ENCODE results near the gene CCZ1B. TPM values are rescaled to one million over a fixed set of nuclear protein-coding genes. Genes with fewer than 3 reads are reported as not detected.
"Not testable (repeated sequence)": the region's sequence is repeated elsewhere in the genome, so short reads cannot be mapped to it uniquely, and the experiment has no call there.

The CCZ1B gene
- total and polyA plus RNA-seq, 2 donors (not counting 3 experiments of a cell fraction or from before 2014, with no cell fraction given): 16.3 to 77.1 TPM

DNA sequence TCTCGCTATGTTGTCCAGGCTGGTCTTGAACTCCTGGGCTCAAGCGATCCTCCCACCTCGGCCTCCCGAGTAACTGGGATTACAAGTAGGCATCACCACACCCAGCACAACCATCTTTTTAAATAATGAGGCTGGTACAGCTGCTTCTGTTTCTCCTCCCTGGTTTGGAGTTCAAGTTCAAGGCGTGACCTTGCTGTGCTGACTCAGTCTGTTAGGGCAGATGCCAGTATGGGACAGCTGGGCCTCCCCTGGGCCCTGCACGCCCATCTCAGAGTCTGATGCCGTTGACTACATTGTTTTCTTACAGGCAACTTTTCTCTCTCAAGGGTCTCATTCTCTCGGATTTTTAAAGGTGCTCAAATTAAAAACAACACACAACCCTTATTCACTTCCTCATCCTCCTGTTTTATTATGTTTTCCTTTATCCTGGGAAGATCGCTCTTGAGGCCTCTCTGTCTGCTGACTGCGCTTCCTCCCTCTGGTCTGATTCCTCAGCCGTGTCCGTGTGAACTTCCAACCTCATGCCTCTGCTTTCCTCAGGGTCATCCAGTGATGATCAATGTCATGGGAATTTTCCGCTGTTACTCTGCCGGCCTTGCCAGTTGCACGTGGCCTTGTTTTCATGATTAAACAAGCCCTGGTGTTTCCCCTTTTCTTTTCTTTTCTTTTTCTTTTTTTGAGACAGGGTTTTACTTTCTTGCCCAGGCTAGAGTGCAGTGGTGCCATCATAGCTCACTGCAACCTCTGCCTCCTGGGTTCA, 33.8 kb downstream of the CCZ1B start:
- BruUV-seq (replicated peaks); H3K4me2 ChIP-seq (ENCODE audit: insufficient read depth, low read length); H3K36me3 ChIP-seq (ENCODE audit: control insufficient read depth in 2 of 2, extremely low read depth in 1 of 2, insufficient read depth in 2 of 2, low read length in 2 of 2); H2AFZ ChIP-seq (ENCODE audit: low read depth, low read length); H3K9me3 ChIP-seq (replicated peaks; ENCODE audit: control insufficient read depth, insufficient read depth, low read length); H3K79me2 ChIP-seq (ENCODE audit: control insufficient read depth, insufficient read depth, low read length); H3K4me3 ChIP-seq (replicated peaks in 1 of 3; ENCODE audit: insufficient read depth in 1 of 3, low read depth in 1 of 3, low read length in 3 of 3); H4K20me1 ChIP-seq (replicated peaks; ENCODE audit: control insufficient read depth, extremely low read depth, insufficient read depth, low read length); H3K9me1 ChIP-seq (replicated peaks; ENCODE audit: control insufficient read depth, extremely low read depth, insufficient read depth, low read length); H3K4me1 ChIP-seq (ENCODE audit: control insufficient read depth, extremely low read depth, insufficient read depth, low read length); H3K9ac ChIP-seq (replicated peaks; ENCODE audit: extremely low read depth, insufficient read depth, low read length); CTCF ChIA-PET; dilution Hi-C loops (cut with MboI; ENCODE audit: extremely low pct_ligation_motif_present, low sequenced_read_pairs); intact Hi-C loops (cut with micrococcal nuclease); H3K27me3 ChIP-seq (ENCODE audit: control insufficient read depth in 2 of 2, insufficient read depth in 2 of 2, low read length in 2 of 2): not testable (repeated sequence)
- peak; percentile 97 for FAIRE-seq
- POLR2A ChIA-PET: interaction anchor here (0.7 kb wide), 1 partner anchor 221 kb away, joined by 3 read pairs; no protein-coding TSS in a partner anchor
- peak overlapping the region; percentile 22 for H3K27ac ChIP-seq (ENCODE audit: insufficient read depth, low read depth, low read length)
- peak; percentile 15 for TF ChIP-seq FOS (IDR thresholded peaks at IDR 0.05; ENCODE audit: borderline replicate concordance, insufficient read depth, low read length)
- peak; percentile 86 for DNase-seq (ENCODE audit: low read depth, low spot score)

DNA sequence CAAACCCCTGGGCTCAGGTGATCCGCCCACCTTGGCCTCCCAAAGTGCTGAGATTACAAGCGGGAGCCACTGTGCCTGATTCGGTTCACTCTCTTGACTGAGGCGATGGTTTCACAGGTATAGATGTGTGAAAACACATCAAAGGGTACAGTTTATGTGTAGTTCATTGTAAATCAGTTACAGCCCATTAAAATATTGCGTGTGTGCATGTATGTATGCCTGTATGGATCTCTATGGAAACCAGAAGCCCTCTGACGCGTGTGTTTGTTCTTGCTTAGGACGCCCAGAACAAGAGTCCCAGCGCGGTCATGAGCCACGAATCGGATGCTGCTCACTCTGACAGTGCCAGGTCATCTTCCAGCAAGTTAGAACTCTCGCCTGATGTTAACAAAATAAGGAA, 36.7 kb downstream of the CCZ1B start:
- H3K9me3 ChIP-seq (replicated peaks; ENCODE audit: control insufficient read depth, insufficient read depth, low read length); H3K4me1 ChIP-seq (ENCODE audit: control insufficient read depth, extremely low read depth, insufficient read depth, low read length); CTCF ChIA-PET; H3K27me3 ChIP-seq (ENCODE audit: control insufficient read depth in 2 of 2, insufficient read depth in 2 of 2, low read length in 2 of 2); FAIRE-seq; H4K20me1 ChIP-seq (replicated peaks; ENCODE audit: control insufficient read depth, extremely low read depth, insufficient read depth, low read length); H3K27ac ChIP-seq (ENCODE audit: insufficient read depth, low read depth, low read length); H3K4me3 ChIP-seq (replicated peaks in 1 of 3; ENCODE audit: insufficient read depth in 1 of 3, low read depth in 1 of 3, low read length in 3 of 3); H3K9ac ChIP-seq (replicated peaks; ENCODE audit: extremely low read depth, insufficient read depth, low read length); POLR2A ChIA-PET; intact Hi-C loops (cut with micrococcal nuclease); H2AFZ ChIP-seq (ENCODE audit: low read depth, low read length); DNase-seq (ENCODE audit: low read depth, low spot score); BruUV-seq (replicated peaks); H3K79me2 ChIP-seq (ENCODE audit: control insufficient read depth, insufficient read depth, low read length); H3K4me2 ChIP-seq (ENCODE audit: insufficient read depth, low read length); H3K36me3 ChIP-seq (ENCODE audit: control insufficient read depth in 2 of 2, extremely low read depth in 1 of 2, insufficient read depth in 2 of 2, low read length in 2 of 2); dilution Hi-C loops (cut with MboI; ENCODE audit: extremely low pct_ligation_motif_present, low sequenced_read_pairs); H3K9me1 ChIP-seq (replicated peaks; ENCODE audit: control insufficient read depth, extremely low read depth, insufficient read depth, low read length): not testable (repeated sequence)

DNA sequence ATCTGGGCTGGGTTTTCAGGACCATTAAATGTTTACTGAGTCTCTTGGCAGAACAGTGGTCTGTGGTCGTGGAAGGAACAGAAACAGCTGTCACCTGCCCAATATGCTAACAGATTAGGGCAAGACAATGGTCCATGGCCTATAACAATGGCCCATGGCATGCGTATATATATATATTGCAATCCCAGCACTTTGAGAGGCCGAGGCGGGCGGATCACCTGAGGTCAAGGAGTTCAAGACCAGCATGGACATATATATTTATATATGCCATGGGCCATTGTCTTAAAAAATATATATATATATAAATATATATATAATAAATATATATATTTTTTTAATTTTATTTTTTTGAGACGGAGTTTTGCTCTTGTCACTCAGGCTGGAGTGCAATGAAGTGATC, 44.5 kb downstream of the CCZ1B start:
- dilution Hi-C loops (cut with MboI; ENCODE audit: extremely low pct_ligation_motif_present, low sequenced_read_pairs); H3K79me2 ChIP-seq (ENCODE audit: control insufficient read depth, insufficient read depth, low read length); POLR2A ChIA-PET; H3K27ac ChIP-seq (ENCODE audit: insufficient read depth, low read depth, low read length); H4K20me1 ChIP-seq (replicated peaks; ENCODE audit: control insufficient read depth, extremely low read depth, insufficient read depth, low read length); intact Hi-C loops (cut with micrococcal nuclease); H3K36me3 ChIP-seq (ENCODE audit: control insufficient read depth in 2 of 2, extremely low read depth in 1 of 2, insufficient read depth in 2 of 2, low read length in 2 of 2); H3K4me3 ChIP-seq (replicated peaks in 1 of 3; ENCODE audit: insufficient read depth in 1 of 3, low read depth in 1 of 3, low read length in 3 of 3); H3K9me1 ChIP-seq (replicated peaks; ENCODE audit: control insufficient read depth, extremely low read depth, insufficient read depth, low read length); H3K9me3 ChIP-seq (replicated peaks; ENCODE audit: control insufficient read depth, insufficient read depth, low read length); H3K9ac ChIP-seq (replicated peaks; ENCODE audit: extremely low read depth, insufficient read depth, low read length); H3K4me2 ChIP-seq (ENCODE audit: insufficient read depth, low read length); DNase-seq (ENCODE audit: low read depth, low spot score); H2AFZ ChIP-seq (ENCODE audit: low read depth, low read length); H3K4me1 ChIP-seq (ENCODE audit: control insufficient read depth, extremely low read depth, insufficient read depth, low read length); CTCF ChIA-PET; H3K27me3 ChIP-seq (ENCODE audit: control insufficient read depth in 2 of 2, insufficient read depth in 2 of 2, low read length in 2 of 2); FAIRE-seq; BruUV-seq (replicated peaks): not testable (repeated sequence)

DNA sequence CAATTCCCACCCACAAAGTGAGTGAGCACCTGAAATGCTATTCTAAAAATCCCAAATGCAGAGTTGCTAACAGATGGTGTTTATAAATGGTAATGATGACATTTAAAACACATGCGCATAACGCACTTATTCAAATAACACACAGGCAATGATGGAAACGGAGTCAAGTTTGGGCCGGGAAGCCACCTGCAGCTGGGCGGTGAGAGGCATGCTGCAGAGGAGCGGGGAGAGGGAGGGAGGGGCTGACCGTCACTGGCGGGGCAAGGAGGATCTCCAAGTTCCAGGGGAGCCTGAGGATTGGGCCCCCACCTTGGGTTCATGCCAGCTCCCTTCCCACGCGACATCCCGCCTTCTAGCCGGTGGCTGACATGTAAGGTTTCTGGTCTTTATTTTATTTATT, 64.9 kb downstream of the CCZ1B start:
- FAIRE-seq; H3K36me3 ChIP-seq (ENCODE audit: control insufficient read depth in 2 of 2, extremely low read depth in 1 of 2, insufficient read depth in 2 of 2, low read length in 2 of 2); H3K27me3 ChIP-seq (ENCODE audit: control insufficient read depth in 2 of 2, insufficient read depth in 2 of 2, low read length in 2 of 2); BruUV-seq (replicated peaks); intact Hi-C loops (cut with micrococcal nuclease); dilution Hi-C loops (cut with MboI; ENCODE audit: extremely low pct_ligation_motif_present, low sequenced_read_pairs); CTCF ChIA-PET; H3K79me2 ChIP-seq (ENCODE audit: control insufficient read depth, insufficient read depth, low read length); H3K9me3 ChIP-seq (replicated peaks; ENCODE audit: control insufficient read depth, insufficient read depth, low read length); DNase-seq (ENCODE audit: low read depth, low spot score); H3K9ac ChIP-seq (replicated peaks; ENCODE audit: extremely low read depth, insufficient read depth, low read length); H3K9me1 ChIP-seq (replicated peaks; ENCODE audit: control insufficient read depth, extremely low read depth, insufficient read depth, low read length); H3K27ac ChIP-seq (ENCODE audit: insufficient read depth, low read depth, low read length); H2AFZ ChIP-seq (ENCODE audit: low read depth, low read length); H3K4me2 ChIP-seq (ENCODE audit: insufficient read depth, low read length); H3K4me1 ChIP-seq (ENCODE audit: control insufficient read depth, extremely low read depth, insufficient read depth, low read length); H4K20me1 ChIP-seq (replicated peaks; ENCODE audit: control insufficient read depth, extremely low read depth, insufficient read depth, low read length); H3K4me3 ChIP-seq (replicated peaks in 1 of 3; ENCODE audit: insufficient read depth in 1 of 3, low read depth in 1 of 3, low read length in 3 of 3); POLR2A ChIA-PET: not testable (repeated sequence)
